ENCODE measurements around the gene PRLH. TPM values are rescaled to one million over a fixed set of nuclear protein-coding genes. Genes with fewer than 3 reads are reported as not detected.

PRLH gene
- total and polyA plus RNA-seq, 2 of the 13 experiments (the other 11 are each of a cell fraction or from before 2014, with no cell fraction given): not detected

DNA sequence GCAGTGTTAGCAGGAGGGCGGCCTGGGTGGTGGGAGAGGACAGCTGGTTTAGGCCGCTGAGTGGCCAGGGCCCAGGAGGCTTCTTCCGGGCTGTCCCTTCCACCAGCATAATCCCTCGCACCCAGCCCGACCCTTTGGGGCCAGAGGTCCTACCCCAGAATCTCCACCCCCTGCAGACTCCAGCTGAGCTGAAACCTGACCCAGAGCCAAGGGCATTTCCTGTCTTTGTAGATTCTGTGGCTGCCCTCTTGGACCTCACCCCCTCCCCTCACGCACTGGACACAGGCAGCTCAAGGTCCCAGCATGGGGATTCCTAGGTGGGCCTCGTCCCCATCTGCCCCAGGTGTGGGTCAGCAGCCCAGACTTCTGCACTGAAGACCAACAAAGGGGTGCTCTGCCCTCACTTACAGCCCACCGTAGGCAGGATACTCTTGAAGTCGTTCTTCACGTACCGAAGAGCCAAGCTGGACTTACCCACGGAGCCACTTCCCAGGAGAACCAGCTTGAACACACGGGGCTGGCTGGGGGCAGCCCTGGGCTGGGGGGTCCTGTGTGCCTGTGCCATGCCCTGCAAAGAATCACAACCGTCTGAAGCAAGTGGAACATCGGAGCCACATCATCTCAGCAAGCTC, 19.3 kb downstream of the PRLH start (continued):
- TF ChIP-seq AGO2 (optimal IDR thresholded peaks at IDR 0.05; ENCODE audit: low read depth, low read length) (no peak), CREM (IDR thresholded peaks at IDR 0.05) (peak; percentile 83; the same call in 1 of the 2 replicates), CREM (CRISPR knock-in tag; IDR thresholded peaks at IDR 0.05) (no peak), ARHGAP35 (CRISPR knock-in tag; IDR thresholded peaks at IDR 0.05; ENCODE audit: borderline replicate concordance) (no peak), ONECUT2 (CRISPR knock-in tag; IDR thresholded peaks at IDR 0.05) (0 out of 2 replicates have a peak, but pooled peaks have one; percentile 45), RARA (CRISPR knock-in tag; IDR thresholded peaks at IDR 0.05) (peak; percentile 99), HNF1A (IDR thresholded peaks at IDR 0.05; ENCODE audit: low read depth) (peak; percentile 58; the same call in 1 of the 2 replicates), HNF1A (CRISPR knock-in tag; IDR thresholded peaks at IDR 0.05; ENCODE audit: borderline replicate concordance) (peak; percentile 87; the same call in 1 of the 2 replicates), ZNF576 (CRISPR knock-in tag; IDR thresholded peaks at IDR 0.05) (0 out of 2 replicates have a peak, but pooled peaks have one; percentile 58), NFATC3 (CRISPR knock-in tag; IDR thresholded peaks at IDR 0.05) (no peak), ZNF792 (CRISPR knock-in tag; IDR thresholded peaks at IDR 0.05) (peak; percentile 51; the same call in 1 of the 2 replicates), KDM3A (CRISPR knock-in tag; IDR thresholded peaks at IDR 0.05; ENCODE audit: low read depth) (peak; percentile 83), IRX3 (CRISPR knock-in tag; IDR thresholded peaks at IDR 0.05; ENCODE audit: borderline replicate concordance, low read depth) (no peak), REST (IDR thresholded peaks at IDR 0.05; ENCODE audit: borderline replicate concordance in 1 of 2, low read depth in 1 of 2, low read length in 2 of 2) (peak in 1 of 2 experiments; percentile 45; a peak in 1 of 4 replicates), HOXA3 (CRISPR knock-in tag; IDR thresholded peaks at IDR 0.05) (peak; percentile 92), ZNF317 (CRISPR knock-in tag; IDR thresholded peaks at IDR 0.05) (peak; percentile 89), ETV6 (CRISPR knock-in tag; conservative IDR thresholded peaks at IDR 0.05) (no peak; the same call in 1 of the 2 replicates), ZNF557 (CRISPR knock-in tag; IDR thresholded peaks at IDR 0.05) (peak; percentile 87)
- TF ChIP-seq, protein P1, sequence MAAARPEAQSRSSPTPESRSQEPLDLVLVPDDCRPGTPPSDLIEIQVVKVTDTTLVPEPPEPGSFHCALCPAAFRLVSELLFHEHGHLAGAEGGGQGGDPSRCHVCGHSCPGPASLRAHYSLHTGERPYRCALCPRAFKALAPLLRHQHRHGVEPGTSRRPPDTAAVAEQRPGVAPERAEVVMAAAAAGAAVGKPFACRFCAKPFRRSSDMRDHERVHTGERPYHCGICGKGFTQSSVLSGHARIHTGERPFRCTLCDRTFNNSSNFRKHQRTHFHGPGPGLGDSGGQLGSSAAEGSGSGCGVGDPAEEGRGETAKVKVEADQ (CRISPR knock-in tag; IDR thresholded peaks at IDR 0.05; ENCODE audit: borderline replicate concordance): peak; percentile 95
- TF ChIP-seq, protein P2, sequence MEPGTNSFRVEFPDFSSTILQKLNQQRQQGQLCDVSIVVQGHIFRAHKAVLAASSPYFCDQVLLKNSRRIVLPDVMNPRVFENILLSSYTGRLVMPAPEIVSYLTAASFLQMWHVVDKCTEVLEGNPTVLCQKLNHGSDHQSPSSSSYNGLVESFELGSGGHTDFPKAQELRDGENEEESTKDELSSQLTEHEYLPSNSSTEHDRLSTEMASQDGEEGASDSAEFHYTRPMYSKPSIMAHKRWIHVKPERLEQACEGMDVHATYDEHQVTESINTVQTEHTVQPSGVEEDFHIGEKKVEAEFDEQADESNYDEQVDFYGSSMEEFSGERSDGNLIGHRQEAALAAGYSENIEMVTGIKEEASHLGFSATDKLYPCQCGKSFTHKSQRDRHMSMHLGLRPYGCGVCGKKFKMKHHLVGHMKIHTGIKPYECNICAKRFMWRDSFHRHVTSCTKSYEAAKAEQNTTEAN (CRISPR knock-in tag; conservative IDR thresholded peaks at IDR 0.05): peak; percentile 92
